Measurements from ENCODE around the gene NKTR.
A peak's percentile ranks its signal among the peaks of the same experiment; 100 is the strongest.

The NKTR gene

DNA sequence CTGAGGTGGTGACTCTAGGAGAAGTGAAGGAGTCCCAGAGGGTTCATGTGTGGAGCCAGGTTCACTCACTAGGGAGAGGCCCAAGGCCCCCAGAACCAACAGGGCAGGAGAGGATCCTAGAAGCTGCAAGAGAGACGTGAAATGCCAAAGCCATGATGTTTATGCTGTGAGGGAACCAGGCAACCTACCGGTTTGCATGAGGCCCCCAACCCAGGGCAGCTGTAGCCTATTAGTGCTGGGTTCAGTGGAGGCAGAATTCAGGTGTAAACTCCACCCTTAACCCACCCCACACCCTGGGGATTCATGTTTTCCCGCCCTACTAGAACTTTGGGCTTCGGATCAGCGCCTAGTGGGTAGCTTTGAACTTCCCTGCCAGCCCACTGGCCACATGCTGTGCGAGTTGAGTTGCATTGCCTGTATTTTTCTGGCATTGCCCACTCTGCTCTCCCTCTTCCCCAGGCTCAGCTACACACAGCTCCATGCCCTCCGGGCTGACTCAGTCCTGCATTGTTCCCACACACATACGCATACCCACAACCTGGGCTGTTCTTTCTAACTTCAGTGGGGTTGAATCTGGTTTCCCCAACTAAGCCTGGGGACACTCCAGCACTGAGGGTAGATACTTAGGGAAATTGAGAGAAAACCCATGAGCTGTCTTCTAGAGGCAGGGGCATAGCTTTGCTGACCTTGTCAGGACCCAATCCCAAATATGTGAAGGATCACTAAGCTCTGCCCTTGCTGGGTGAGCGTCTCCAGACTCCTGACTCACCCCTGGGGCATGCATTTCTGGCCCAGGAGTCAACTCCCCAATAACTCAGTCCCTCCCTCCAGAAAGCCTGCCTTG, 51.0 kb downstream of the NKTR start:
- no peak for DNase-seq

DNA sequence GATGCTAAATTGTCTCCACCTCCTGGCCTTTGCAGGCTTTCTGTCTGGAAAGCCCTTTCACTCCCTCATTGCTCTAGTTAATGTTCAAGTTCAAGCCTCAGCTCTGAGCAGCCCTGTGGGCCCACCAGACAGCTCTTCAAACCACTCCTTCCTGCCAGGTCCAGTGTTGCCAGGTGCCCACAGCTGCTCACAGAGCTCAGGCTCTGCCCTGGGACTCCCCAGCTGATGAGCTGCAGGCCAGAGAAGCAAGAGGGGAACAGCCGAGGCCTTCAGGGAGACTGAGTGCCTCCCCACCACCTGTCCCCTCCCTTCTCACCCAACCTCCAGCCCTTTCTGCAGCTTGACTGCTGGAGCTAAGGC, 51.7 kb downstream of the NKTR start:
- DNase-seq = no peak

DNA sequence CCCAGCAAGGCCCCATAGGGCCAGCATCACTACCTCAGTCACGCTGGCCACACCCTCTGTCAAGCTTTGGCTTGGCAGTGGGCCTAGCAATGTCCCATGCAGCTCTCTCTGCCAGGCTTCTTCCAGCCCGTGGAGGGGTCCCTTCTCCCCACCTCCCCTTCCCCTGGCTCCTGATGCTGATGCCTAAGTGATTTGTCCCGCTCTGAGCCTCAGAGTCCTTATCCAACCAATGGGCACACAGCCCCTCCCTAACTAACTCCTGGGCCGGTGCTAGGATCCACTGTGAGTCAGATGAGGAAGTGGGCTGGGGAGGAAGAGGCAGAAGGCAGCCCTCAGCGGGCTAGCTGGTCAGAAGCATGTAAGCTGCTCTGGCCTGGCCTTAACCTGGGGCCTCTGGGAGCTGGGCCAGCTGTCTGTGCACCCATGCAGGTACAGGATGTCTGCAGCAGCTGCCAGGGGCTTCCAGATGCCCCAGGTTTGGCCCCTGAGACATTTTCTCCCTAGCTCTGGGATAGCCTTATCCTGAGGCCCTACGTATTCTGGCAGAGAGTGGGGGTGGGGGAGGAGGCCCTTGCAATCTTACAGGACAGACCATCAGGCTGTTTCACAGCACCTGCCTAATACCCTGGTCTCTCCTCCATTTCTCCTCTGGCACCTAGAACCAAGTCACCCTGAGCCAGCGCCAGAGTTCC, 52.3 kb downstream of the NKTR start:
- DNase-seq = peak; percentile 73 to 80

DNA sequence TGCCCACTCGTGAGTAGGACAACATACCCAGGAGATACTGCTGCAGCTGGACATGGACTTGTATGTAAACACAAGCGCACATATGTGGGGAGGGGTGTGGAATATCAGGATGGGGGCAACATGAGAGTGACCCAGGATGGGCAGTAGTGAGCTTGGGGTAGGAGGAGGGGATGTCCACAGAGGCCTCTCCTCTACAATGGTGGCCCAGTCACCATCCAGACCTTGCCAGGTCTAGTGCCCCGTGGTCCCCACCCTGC, 52.7 kb downstream of the NKTR start:
- DNase-seq = no peak

DNA sequence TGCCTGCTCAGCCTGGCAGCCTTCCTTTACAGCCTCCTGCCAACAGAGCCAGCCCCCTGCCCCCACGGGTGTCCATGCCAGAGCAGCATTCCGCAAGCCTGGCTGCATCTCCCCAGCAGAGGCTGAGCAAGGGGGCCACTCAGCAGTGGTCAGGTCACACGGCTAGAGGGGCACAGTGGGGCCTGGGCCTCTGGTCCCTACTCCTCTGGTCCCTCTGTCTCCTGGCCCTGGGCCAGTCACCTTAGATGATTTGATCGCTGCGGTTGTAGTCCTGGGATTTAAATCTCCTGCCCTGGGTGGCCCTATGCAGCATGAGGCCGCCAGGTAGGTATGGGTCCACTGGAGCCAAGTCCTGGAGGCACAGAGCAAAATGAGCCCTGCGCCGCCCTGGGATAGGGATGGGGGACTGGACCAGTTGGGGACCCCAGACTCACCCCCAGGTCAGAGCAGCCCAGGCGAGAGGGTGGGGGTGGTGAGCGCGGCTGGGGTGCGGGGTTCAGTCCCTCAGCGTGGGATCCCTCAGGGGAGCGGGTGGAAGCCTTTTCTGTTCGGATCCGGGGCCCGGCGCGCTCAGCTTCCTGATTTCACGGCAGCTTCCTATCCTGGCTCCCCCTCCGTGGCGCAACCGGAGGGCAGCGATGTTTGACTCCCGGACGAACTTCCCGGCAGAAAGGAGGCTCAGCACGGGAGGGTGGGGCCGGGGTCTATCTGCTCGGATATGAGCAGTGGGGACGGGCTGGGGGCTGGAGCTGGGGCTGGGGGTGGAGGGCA, 53.3 kb downstream of the NKTR start, which contains the start of gene ZBTB47:
ZBTB47 (plus strand) TSS at position 138 of the 771 bp plus-strand sequence. CDS start 4,659 bp downstream, outside the sequence.
- peak; percentile 71 to 81 for DNase-seq

DNA sequence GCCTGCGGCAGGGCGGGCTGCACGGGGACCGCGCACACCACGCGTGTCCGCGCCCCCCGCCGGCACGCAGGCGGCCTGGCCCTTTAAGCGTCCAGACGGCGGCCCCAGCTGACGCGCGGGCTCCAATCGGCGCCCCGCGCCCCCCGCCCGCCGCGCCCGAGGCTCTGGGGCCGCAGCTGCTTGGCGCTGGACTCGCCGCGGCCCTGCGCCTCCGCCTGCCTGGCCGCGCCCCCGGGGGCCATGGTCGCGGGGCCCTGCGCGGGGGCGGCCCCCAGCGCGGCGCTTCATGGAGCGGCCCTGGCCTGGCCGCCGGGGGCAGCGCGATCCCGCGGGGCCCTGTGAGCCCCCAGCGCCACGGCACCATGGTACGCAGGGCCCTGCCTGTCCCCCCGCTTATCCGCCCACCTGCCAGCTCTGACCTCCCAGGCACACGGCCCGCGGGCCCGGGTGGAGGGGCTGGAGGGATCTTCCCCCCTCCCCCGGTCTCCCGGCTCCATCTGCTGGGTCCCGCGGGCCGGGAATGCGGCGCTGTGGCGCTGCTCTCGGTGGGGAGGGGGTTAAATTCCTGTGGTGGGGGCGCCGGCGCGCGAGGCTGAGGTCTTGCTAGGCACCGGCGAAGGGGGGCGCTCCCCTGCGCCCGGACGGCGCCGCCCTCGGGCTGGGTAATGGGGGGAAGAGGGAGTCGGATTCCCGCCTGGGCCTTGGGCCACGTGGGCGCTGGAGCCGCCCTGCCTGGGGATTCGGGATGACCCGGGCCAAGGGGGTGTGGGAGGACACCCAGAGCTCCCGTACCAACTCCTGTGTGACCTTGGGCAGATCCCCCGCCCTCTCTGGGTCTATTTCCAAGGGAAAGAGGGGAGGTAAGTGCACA, 54.1 kb downstream of the NKTR start:
- peak; percentile 24 to 44 for DNase-seq

DNA sequence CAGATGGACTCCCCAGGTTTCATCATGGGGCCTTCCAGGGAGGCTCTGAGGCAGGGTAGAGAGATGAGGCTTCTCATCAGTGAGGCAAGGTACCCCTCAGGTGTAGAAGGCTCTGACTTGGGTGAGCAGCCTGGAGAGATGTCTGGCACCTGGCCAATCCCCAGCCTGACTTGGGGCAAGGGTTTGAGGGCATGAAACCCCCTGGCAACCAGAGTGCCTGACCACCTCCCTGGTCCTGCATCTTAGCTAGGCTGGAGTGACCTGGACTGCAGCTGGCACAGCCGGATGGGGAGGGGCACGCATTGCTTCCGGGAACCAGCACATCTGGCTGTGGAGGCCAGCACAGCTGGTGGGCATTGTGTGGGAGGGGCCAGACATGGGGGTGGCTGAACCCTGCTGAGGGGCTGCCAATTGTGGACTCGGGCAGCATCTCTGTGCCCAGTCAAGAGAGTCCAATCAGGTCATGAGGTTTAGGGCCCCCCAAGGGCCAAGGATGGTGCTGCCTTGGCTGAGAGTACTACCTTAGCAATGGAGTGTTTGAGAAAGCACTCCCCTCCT, 54.9 kb downstream of the NKTR start:
- no peak for DNase-seq

DNA sequence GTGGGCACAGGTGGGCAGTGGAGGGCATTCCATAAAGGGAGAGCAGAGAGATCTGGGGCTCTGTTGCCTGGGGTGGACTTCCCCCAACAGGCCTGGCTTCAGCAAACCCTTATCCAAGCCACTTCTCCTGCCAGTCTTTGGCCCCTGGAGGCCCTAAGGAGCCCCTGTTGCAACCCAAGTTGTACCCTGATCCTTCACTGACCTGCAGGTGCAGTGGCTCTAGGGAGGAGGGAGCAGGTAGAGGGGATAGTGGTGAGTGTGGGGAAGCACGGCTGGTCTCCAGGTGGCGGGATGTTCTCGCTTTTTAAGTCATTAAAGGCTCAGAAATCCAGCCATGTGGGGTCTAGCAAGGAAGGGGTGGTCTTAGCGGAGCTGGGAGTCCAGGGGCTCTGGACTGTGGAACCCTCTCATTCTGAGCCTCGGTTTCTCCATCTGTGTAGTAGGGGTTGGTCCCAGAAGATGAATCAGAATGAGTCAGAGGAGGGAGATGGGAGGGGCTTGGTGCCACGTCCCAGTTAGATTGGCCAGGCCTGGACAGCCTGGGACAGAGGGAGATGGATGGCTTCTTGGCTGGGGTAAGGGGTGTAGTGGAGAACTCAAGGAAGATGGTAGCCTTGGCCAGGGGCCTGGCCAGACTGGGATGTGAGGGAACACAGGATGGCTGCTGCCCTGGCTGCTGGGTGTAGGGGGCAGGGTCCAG, 55.6 kb downstream of the NKTR start:
- no peak for DNase-seq

DNA sequence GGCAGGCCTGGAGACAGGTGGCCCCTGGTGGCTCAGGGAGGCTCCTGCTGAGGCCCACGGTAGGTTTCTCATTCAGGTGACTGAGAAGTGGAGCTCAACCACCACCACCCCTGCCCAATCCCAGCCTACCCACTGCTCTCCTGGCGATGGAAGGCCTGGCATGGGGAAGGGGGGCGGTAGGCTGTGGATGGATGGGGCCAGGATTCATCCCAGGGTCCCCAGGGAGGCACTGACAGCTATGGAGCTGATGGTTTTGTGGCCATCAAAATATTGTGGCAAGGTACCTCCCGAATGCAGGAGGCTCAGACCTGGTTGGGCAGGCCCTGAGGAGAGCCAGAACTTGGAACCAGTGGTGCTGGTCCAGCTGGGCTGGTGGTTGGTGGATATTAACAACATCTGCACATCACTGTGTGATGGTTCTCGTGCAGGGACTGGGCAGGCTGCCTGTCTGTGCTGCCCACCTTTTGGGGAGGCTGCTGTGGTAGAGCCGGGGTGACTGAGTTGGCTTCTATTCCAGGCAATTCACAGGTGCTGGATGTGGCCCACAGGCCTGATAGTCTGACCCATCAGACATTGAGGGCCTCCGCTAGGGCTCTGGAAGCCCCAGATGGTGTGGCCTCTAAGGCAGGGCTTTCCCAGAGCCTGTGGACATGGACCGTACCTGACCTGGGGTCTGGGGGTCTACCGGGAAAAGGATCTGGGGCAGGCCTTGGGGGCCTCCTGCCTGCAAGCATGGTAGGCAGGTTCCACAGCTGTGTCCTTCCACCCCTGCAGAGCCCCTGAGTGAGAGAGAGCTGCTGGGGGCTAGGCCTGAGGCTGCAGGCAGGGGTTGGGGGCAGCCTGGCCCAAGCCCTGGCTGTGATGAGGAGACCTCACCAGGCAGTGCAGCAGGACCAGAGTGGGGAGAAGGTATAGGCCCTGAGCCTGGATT, 56.5 kb downstream of the NKTR start:
- no peak for DNase-seq

DNA sequence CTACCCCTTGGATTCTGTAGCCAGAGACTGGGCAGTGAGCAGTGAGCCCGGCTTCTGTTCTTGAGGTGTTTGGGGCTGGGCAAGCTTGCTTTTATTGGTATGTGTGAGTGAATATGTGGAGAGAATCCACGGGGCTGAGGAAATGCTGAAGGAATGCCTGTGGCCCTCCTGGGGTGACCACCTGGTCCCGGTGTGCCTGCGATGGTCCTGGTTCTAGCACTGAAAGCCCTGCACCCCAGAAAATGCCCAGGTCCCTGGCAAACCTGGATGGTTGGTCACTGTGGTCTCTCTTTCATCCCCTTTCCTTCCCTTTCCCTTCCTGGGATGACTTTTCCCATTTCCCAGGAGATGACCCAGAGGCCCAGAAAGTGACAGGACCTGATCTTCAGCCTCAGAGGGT, 57.2 kb downstream of the NKTR start:
- DNase-seq = no peak

DNA sequence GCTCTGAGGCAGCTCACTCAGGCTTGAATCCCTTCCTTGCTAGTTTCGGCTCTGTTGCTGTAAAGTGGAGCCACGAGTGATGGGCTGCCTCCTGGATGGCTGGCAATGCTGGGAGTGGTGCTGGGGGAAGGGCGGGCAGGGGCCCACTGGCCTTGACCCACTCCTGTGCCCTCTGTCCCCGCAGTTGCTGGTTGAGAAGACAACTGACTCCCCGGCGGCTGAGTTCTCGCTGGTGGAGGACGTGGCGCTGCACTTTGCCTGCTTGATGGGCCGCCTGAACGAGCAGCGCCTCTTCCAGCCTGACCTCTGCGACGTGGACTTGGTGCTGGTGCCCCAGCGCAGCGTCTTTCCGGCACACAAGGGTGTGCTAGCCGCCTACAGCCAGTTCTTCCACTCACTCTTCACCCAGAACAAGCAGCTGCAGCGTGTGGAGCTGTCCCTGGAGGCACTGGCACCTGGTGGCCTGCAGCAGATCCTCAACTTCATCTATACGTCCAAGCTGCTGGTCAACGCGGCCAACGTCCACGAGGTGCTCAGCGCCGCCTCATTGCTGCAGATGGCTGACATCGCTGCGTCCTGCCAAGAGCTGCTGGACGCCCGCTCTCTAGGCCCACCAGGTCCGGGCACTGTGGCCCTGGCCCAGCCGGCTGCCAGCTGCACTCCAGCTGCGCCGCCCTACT, 57.7 kb downstream of the NKTR start:
- DNase-seq = no peak

DNA sequence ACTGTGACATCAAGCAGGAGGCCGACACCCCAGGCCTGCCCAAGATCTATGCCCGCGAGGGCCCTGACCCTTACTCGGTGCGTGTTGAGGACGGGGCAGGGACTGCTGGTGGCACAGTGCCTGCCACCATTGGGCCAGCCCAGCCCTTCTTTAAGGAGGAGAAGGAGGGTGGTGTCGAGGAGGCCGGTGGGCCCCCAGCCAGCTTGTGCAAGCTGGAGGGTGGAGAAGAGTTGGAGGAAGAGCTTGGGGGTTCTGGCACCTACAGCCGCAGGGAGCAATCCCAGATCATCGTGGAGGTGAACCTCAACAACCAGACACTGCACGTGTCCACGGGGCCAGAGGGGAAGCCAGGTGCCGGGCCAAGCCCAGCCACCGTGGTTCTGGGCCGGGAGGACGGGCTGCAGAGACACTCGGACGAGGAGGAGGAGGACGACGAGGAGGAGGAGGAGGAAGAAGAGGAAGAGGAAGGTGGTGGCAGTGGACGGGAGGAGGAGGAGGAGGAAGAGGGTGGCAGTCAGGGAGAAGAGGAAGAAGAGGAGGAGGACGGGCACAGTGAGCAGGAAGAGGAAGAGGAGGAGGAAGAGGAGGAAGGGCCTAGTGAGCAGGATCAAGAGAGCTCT, 58.4 kb downstream of the NKTR start:
- DNase-seq = no peak

DNA sequence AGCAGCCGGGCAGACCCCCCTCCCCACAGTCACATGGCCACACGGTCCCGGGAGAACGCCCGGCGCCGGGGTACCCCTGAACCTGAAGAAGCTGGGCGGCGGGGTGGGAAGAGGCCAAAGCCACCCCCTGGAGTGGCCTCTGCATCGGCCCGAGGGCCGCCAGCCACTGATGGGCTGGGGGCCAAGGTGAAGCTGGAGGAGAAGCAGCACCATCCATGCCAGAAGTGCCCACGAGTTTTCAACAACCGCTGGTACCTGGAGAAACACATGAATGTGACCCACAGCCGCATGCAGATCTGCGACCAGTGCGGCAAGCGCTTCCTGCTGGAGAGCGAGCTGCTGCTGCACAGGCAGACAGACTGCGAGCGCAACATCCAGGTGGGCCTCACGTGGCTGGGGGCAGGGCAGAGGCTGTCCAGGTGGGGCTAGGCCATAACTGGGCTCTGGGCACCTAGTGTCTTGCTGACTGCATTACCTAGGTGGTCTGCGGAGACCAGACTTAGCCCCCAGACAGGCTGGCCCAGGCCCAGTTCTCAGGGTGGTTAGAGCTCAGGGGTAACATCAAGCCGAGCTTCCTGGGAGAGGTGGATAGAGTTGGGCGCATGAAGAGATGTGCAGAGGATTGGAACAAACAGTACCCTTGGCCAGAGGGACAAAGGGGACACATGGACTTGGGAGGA, 59.1 kb downstream of the NKTR start:
- DNase-seq = no peak

DNA sequence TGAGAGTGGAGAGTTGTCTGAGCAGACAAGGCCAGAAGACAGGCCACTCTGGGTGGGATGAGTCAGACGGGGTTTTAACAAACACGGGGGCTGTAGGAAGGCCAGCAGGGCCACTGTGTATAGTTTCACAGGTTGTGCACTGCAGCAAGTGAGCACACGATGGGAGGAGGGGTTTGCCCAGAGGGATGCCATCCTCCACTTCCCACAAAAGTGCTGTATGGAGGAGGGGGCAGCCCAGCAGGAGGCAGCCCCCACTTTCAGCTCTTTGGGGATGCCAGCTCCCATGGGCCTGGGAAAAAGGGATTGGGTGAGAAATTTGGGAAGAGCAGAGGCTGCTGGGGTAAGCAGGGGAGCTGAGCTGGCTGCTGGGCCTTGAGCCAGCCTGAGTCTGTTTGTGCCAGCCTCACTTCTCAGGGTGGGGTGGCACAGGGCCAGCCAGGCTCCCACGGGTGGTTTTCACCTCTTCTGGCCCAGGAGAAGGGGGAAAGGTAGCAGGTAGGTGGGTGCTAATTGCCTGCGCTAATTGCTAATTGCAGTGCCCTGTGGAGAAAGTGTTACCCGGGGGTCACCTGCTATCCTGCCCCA, 59.7 kb downstream of the NKTR start:
- DNase-seq = no peak

DNA sequence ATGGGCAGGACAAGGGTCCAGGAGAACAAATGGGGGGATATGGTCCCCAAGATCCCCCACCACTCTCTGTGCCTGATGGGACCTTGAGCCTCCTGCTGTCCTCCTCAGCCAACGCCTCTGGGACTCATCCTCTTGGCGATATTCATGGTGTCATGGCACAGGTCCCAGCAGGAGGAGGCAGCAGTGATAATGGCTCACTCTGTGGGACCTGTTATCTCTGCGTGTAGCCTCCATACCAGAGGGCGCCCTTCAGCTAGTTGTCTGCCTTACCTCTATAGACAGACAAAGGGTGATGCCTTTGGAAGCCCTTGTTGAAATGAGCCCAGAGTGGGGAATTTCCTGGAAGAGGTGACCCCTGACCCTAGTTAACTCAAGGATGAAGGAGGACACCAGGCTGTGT, 60.4 kb downstream of the NKTR start:
- DNase-seq = peak in 1 of 2 donors; percentile 51

DNA sequence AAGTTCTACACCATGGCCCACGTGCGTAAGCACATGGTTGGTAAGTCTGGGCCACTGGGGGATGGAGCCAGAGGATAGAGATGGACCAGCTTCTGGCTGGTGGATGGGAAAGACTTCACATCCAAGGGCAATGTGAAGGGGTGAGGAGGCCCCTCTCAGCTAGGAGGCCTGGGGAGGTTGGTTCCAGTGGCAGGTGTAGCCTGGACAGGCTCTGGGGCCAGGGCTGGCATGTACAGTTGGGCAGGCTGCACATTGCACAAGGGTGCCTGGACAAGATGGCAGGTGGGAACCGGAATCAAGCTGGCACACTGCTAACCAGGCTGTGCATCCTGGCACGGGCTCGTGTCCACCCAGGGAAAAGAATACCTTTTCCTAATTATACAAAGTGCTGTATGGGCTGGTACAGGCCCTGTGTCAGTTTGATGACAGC, 61.1 kb downstream of the NKTR start:
- DNase-seq = no peak

DNA sequence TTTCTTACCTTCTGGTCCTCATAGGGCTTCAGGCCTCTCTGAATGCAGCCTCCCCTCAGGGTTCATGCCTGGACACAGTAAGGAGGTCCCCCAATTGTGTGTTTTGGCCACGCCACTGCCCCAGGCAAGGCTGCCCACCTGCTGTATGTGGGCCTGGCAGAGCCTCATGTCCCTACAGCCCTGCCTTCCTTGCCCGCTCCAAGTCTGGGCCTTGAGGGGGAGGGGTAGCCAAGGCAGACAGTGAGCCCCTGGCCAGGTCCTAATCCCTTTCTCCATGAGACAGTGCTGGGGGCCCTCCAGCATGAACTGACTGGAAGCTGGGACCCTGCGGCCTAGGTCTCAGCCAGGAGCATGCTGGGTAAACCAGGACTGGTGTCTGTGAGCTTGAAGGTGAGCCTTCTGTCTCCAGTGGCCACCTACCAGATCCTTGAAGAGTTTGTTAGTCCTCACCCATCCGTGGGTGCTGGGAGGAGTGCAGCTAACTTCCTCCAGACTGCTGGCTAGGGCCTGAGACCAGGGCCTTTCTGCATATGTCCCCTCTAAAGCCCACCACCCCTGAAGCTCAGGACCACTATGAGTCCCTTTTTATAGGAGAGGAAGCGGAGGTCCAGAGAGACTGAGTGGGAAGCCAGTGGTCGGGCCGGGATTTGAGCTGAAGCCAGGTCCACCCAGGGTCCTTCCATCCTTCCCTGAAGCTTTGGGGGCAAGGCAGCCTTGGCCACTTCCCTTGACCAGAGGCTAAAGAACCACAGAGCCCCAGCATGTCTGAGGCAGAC, 61.7 kb downstream of the NKTR start:
- DNase-seq = no peak

Measured in inflammatory macrophage (primary cell).